Adrenal gland (tissue), 5 donors: ENCODE results near the gene GPC3.

Source experiments
- CTCF ChIP-seq, 6 experiments: fragments of 450-650 bp in 4 of 6; fragments of 200-600 bp in 2 of 6; sonication (generic) in 1 of 6; IDR thresholded peaks; 1 replicate in 5 of 6; 2 replicates in 1 of 6; pipeline versions ENCODE4 v1.5.1 to v1.8.0; 2016 to 2021; ENCODE audit warnings: antibody characterized with exemption in 6 of 6, mild to moderate bottlenecking in 2 of 6, moderate library complexity in 1 of 6
- POLR2A ChIP-seq, 2 donors: fragments of 450-650 bp; IDR thresholded peaks; one replicate each; pipeline ENCODE4 v1.6.1; 2017; ENCODE audit warnings: antibody characterized with exemption in 2 of 2, mild to moderate bottlenecking in 2 of 2, moderate library complexity in 1 of 2
- donor health status: DM: no; HTN: no; CAD: no.

- no peak for TF ChIP-seq CTCF (IDR thresholded peaks at IDR 0.05)
- TF ChIP-seq POLR2A (IDR thresholded peaks at IDR 0.05), result no peak
Observed at GRCh38 chrX:133639726-133640125, 345.7 kb downstream of the GPC3 start.
